ENCODE measurements around the gene TRAPPC8.

GRCh38 chr18:31976242-31976641 is 33.3 kb upstream of the TRAPPC8 start:
- TF ChIP-seq CTCF (IDR thresholded peaks at IDR 0.05; ENCODE audit: low read depth, low read length, poor library complexity, severe bottlenecking) (no peak), EZH2phosphoT487 (IDR thresholded peaks at IDR 0.05; ENCODE audit: borderline replicate concordance, low read length) (no peak)
